Breast epithelium (tissue), 4 donors: ENCODE results near the gene ENOPH1. TPM values are rescaled to one million over a fixed set of nuclear protein-coding genes. Genes with fewer than 3 reads are reported as not detected.

Source experiments
- DNase-seq, 2 donors: peaks; one replicate each; pipeline ENCODE4 v3.0.0-alpha.2; 2019; ENCODE audit warnings: low spot score in 2 of 2
- H3K27ac ChIP-seq, 2 donors: fragments of 200-600 bp; sonication (generic) in 1 of 2; one replicate each; pipeline ENCODE4 v1.5.1; 2016 to 2019; ENCODE audit warnings: mild to moderate bottlenecking in 1 of 2
- H3K27me3 ChIP-seq, 2 donors: fragments of 200-600 bp; sonication (generic) in 1 of 2; one replicate each; pipeline versions ENCODE4 v1.5.1 to v1.6.0; 2017 to 2019; ENCODE audit warnings: control low read depth in 1 of 2, mild to moderate bottlenecking in 1 of 2
- H3K36me3 ChIP-seq: fragments of 200-600 bp; one replicate; pipeline ENCODE4 v1.5.1; 2019
- H3K4me1 ChIP-seq, 2 donors: fragments of 200-600 bp; sonication (generic); one replicate each; pipeline ENCODE4 v1.5.1; 2016 to 2019; ENCODE audit warnings: control low read depth in 1 of 2
- H3K4me3 ChIP-seq, 3 donors: fragments of 200-600 bp; sonication (generic); 1 replicate in 2 of 3; 2 replicates in 1 of 3; pipeline ENCODE4 v1.5.1; 2016 to 2019; ENCODE audit warnings: mild to moderate bottlenecking in 3 of 3, moderate library complexity in 2 of 3
- H3K9me3 ChIP-seq, 2 donors: fragments of 200-600 bp; sonication (generic) in 1 of 2; one replicate each; pipeline ENCODE4 v1.5.1; 2016 to 2019; ENCODE audit warnings: control low read depth in 1 of 2
- CTCF ChIP-seq, 3 donors: fragments of 450-650 bp; IDR thresholded peaks; one replicate each; pipeline ENCODE4 v1.5.1; 2016 to 2017; ENCODE audit warnings: antibody characterized with exemption in 3 of 3, mild to moderate bottlenecking in 3 of 3, moderate library complexity in 3 of 3
- POLR2A ChIP-seq: fragments of 450-650 bp; IDR thresholded peaks from one replicate; pipeline ENCODE4 v1.6.1; 2016; ENCODE audit warnings: antibody characterized with exemption, mild to moderate bottlenecking, moderate library complexity
- POLR2AphosphoS5 ChIP-seq, 3 donors: sonication (generic); formaldehyde crosslinking; IDR thresholded peaks; one replicate each; pipeline ENCODE4 v1.6.1; 2017; ENCODE audit warnings: antibody characterized with exemption in 3 of 3
- intact Hi-C: fragments of 100-400 bp; cut with DNase I; formaldehyde crosslinking; loops from one replicate; pipeline ENCODE4 v1.15.1; 2023; ENCODE audit warnings: low total_unique reads
- total RNA-seq, 3 donors: library from RNA; depleted of rRNA; stranded (reverse); fragments of >200 nt; gene quantifications; one replicate each; pipeline ENCODE4 v1.1.0, GENCODE V29; 2016

The ENOPH1 gene
- total RNA-seq, 3 donors from 2014 or later, result 19.2 to 30.8 (median 29.7) TPM

- no peaks in the 10 kb centered on the region for H3K4me1 ChIP-seq
- H3K27me3 ChIP-seq, result no peaks in the 10 kb centered on the region
- no peaks in the 10 kb centered on the region for H3K9me3 ChIP-seq
- intact Hi-C loops, result no loop called here
- H3K36me3 ChIP-seq, result no peaks in the 10 kb centered on the region
- no peak for DNase-seq
- TF ChIP-seq POLR2AphosphoS5 (IDR thresholded peaks at IDR 0.05), result no peak
- TF ChIP-seq POLR2A, result no peak
- TF ChIP-seq CTCF (IDR thresholded peaks at IDR 0.05), result no peak
- no peak overlapping the region for H3K27ac ChIP-seq
- H3K4me3 ChIP-seq, result no peak overlapping the region
Measured at GRCh38 chr4:82500435-82501153, 70.2 kb downstream of the ENOPH1 start.

GRCh38 chr4:82501154-82501442, 70.7 kb downstream of the ENOPH1 start:
- Histone ChIP-seq H3K4me3 (no peak overlapping the region), H3K27ac (no peak overlapping the region), H3K27me3 (no peaks in the 10 kb centered on the region), H3K9me3 (no peaks in the 10 kb centered on the region), H3K4me1 (no peaks in the 10 kb centered on the region), H3K36me3 (no peaks in the 10 kb centered on the region)
- TF ChIP-seq POLR2AphosphoS5 (IDR thresholded peaks at IDR 0.05) (no peak), CTCF (IDR thresholded peaks at IDR 0.05) (no peak), POLR2A (no peak)
- DNase-seq, result no peak
- intact Hi-C loops, result no loop called here

GRCh38 chr4:82508011-82508410, 77.6 kb downstream of the ENOPH1 start:
- no peak for DNase-seq
- TF ChIP-seq POLR2AphosphoS5 (IDR thresholded peaks at IDR 0.05), result no peak
- TF ChIP-seq CTCF (IDR thresholded peaks at IDR 0.05), result no peak
- no peak for TF ChIP-seq POLR2A

GRCh38 chr4:82508806-82509428, 78.5 kb downstream of the ENOPH1 start:
- Histone ChIP-seq H3K36me3 (no peaks in the 10 kb centered on the region), H3K27ac (no peak overlapping the region), H3K4me3 (no peak overlapping the region), H3K9me3 (no peaks in the 10 kb centered on the region), H3K4me1 (no peaks in the 10 kb centered on the region), H3K27me3 (no peaks in the 10 kb centered on the region)
- intact Hi-C loops, result no loop called here
- no peak for DNase-seq
- TF ChIP-seq CTCF (IDR thresholded peaks at IDR 0.05) (no peak), POLR2AphosphoS5 (IDR thresholded peaks at IDR 0.05) (no peak), POLR2A (no peak)

More at GRCh38 chr4:82508011-82508410, 77.6 kb downstream of the ENOPH1 start:
- Histone ChIP-seq H3K4me1 (no peaks in the 10 kb centered on the region), H3K27ac (no peak overlapping the region), H3K27me3 (no peaks in the 10 kb centered on the region), H3K36me3 (no peaks in the 10 kb centered on the region), H3K4me3 (no peak overlapping the region), H3K9me3 (no peaks in the 10 kb centered on the region)
- intact Hi-C loops, result no loop called here

- Histone ChIP-seq H3K9me3 (no peaks in the 10 kb centered on the region), H3K4me1 (no peaks in the 10 kb centered on the region), H3K4me3 (no peak overlapping the region), H3K36me3 (no peaks in the 10 kb centered on the region), H3K27ac (no peak overlapping the region), H3K27me3 (no peaks in the 10 kb centered on the region)
- intact Hi-C loops, result no loop called here
- no peak for TF ChIP-seq POLR2AphosphoS5 (IDR thresholded peaks at IDR 0.05)
- TF ChIP-seq POLR2A, result no peak
- TF ChIP-seq CTCF (IDR thresholded peaks at IDR 0.05), result no peak
- DNase-seq, result no peak
Measured at GRCh38 chr4:82510216-82510615, 79.8 kb downstream of the ENOPH1 start.
